Osteocyte (in vitro differentiated cells): ENCODE data around the gene GDF9. TPM values are rescaled to one million over a fixed set of nuclear protein-coding genes. Genes with fewer than 3 reads are reported as not detected.

ENCODE experiments used
- DNase-seq: peaks from one replicate; pipeline ENCODE4 v3.0.0; 2021; ENCODE audit warnings: mixed read lengths; ENCODE audit not compliant: unreplicated experiment; ENCODE audit errors: extremely low spot score
- H3K27ac Mint-ChIP-seq: one replicate; pipeline ENCODE4 v1.8.0; 2021; ENCODE audit warnings: mild to moderate bottlenecking, mixed read lengths; ENCODE audit not compliant: unreplicated experiment
- H3K27me3 Mint-ChIP-seq: one replicate; pipeline ENCODE4 v1.8.0; 2021; ENCODE audit warnings: mixed read lengths; ENCODE audit not compliant: unreplicated experiment
- H3K36me3 Mint-ChIP-seq: one replicate; pipeline ENCODE4 v1.8.0; 2021; ENCODE audit warnings: mixed read lengths; ENCODE audit not compliant: unreplicated experiment
- H3K4me1 Mint-ChIP-seq: one replicate; pipeline ENCODE4 v1.8.0; 2021; ENCODE audit warnings: mixed read lengths; ENCODE audit not compliant: unreplicated experiment
- H3K4me3 Mint-ChIP-seq: one replicate; pipeline ENCODE4 v1.8.0; 2021; ENCODE audit warnings: mild to moderate bottlenecking, moderate library complexity, mixed read lengths; ENCODE audit not compliant: unreplicated experiment
- H3K9me3 Mint-ChIP-seq: one replicate; pipeline ENCODE4 v1.8.0; 2021; ENCODE audit warnings: mixed read lengths; ENCODE audit not compliant: unreplicated experiment
- CTCF ChIP-seq: fragments of 200-600 bp; sonication (generic); IDR thresholded peaks from 2 replicates; pipeline ENCODE4 v1.5.0; 2021; ENCODE audit warnings: antibody characterized with exemption, mild to moderate bottlenecking, moderate library complexity
- total RNA-seq: library from RNA; stranded (reverse); gene quantifications from 2 replicates; pipeline ENCODE4 v1.2.1, GENCODE V29; 2021

Gene GDF9
- total RNA-seq, 1 donor from 2014 or later = 0.30 TPM

GRCh38 chr5:132873119-132873929, 7.1 kb upstream of the GDF9 start, which contains the start of gene LEAP2:
Gene LEAP2 (plus strand): TSS chr5:132873668. CDS start chr5:132873695, 27 bp downstream.
- no peak for TF ChIP-seq CTCF
- H3K9me3 Mint-ChIP-seq = no peaks in the 10 kb centered on the region
- peaks cover 28% of the 10 kb centered on the region for H3K36me3 Mint-ChIP-seq
- H3K4me3 Mint-ChIP-seq = no peak within 1 kb of the TSS
- peak within 1 kb of the TSS; percentile 21 for H3K27ac Mint-ChIP-seq
- DNase-seq = no peak
- peaks cover 3% of the 10 kb centered on the region for H3K4me1 Mint-ChIP-seq
- H3K27me3 Mint-ChIP-seq = no peaks in the 10 kb centered on the region

- Mint-ChIP-seq H3K36me3 (peaks cover 26% of the 10 kb centered on the region), H3K4me1 (peaks cover 5% of the 10 kb centered on the region), H3K27me3 (no peaks in the 10 kb centered on the region), H3K9me3 (no peaks in the 10 kb centered on the region), H3K27ac (no peak overlapping the region), H3K4me3 (no peak overlapping the region)
- DNase-seq = no peak
- TF ChIP-seq CTCF = no peak
These were observed 6.5 kb upstream of the GDF9 start for GRCh38 chr5:132872788-132873118.

GRCh38 chr5:132871459-132872284, 5.4 kb upstream of the GDF9 start:
- no peak for DNase-seq
- no peaks in the 10 kb centered on the region for H3K27me3 Mint-ChIP-seq
- no peak overlapping the region for H3K27ac Mint-ChIP-seq
- no peak for TF ChIP-seq CTCF
- peaks cover 13% of the 10 kb centered on the region for H3K4me1 Mint-ChIP-seq
- no peaks in the 10 kb centered on the region for H3K9me3 Mint-ChIP-seq
- peaks cover 25% of the 10 kb centered on the region for H3K36me3 Mint-ChIP-seq
- no peak overlapping the region for H3K4me3 Mint-ChIP-seq

- Mint-ChIP-seq H3K36me3 (peaks cover 22% of the 10 kb centered on the region), H3K27ac (peak overlapping the region; percentile 27), H3K4me3 (no peak overlapping the region), H3K9me3 (no peaks in the 10 kb centered on the region), H3K4me1 (peaks cover 20% of the 10 kb centered on the region), H3K27me3 (no peaks in the 10 kb centered on the region)
- no peak for TF ChIP-seq CTCF
- DNase-seq = no peak
These were observed 4.5 kb upstream of the GDF9 start for GRCh38 chr5:132870801-132871200.

- Mint-ChIP-seq H3K27ac (no peak overlapping the region), H3K4me1 (peaks cover 23% of the 10 kb centered on the region), H3K4me3 (peak overlapping the region; percentile 94), H3K9me3 (no peaks in the 10 kb centered on the region), H3K36me3 (peaks cover 18% of the 10 kb centered on the region), H3K27me3 (no peaks in the 10 kb centered on the region)
- no peak for DNase-seq
- no peak for TF ChIP-seq CTCF
These were observed 2.5 kb upstream of the GDF9 start for GRCh38 chr5:132868754-132869153.
